Fibroblast of villous mesenchyme (primary cell): Measurements from ENCODE around the gene CAMK2A. TPM values are rescaled to one million over a fixed set of nuclear protein-coding genes. Genes with fewer than 3 reads are reported as not detected.

Experiments used
- DNase-seq: peaks from one replicate; pipeline ENCODE4 v3.0.0-alpha.2; 2010; ENCODE audit warnings: low read depth
- H3K4me3 ChIP-seq: 2 replicates; pipeline ENCODE4 v1.5.1; 2011; ENCODE audit warnings: low read depth, mild to moderate bottlenecking, low read length
- total RNA-seq: library from RNA; depleted of rRNA; stranded (reverse); fragments of >200 nt; gene quantifications from 2 replicates; pipeline ENCODE4 v1.2.3, GENCODE V29; 2012
- TF ChIP-seq, protein P1 (sequence below): IDR thresholded peaks from 2 replicates; pipeline ENCODE4 v1.5.1; 2012; ENCODE audit warnings: low read depth, mild to moderate bottlenecking, low read length; ENCODE audit not compliant: insufficient read depth

The CAMK2A gene
- total RNA-seq, 1 donor: 1.3 TPM

DNA sequence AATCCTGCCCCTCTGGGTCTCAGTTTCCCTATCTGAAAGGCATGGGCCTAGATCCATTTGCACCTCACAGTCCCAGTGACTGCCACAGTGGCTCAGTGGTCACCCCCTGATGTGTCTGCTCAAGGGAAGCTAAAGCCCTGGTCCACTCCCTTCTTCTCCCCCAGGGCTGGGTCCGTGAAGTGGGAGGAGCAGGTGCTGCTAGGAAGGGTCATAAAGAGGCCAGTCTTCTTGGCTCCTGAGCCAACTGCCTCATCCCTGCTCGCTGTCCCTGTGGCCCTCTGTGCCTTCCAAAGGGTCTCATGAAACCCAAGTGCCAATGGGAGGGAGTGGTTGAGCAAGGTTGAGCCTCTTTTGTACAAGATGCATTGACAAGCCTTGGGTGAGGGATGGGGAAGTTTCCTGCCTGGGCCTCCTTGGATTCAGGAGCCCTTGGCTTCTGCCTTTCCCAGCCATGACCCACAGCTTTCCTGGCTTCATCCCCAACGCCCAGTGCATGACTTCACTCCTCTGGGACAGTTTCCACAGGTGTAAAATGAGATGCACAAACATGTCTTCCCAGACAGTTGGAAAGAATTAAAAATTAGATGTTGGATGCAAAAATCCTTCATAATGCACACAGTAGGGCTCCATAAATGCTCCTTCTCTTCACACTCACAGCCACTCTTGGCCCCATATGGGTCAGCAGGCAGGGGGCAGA, 101.3 kb downstream of the CAMK2A start:
- no peak for DNase-seq
- H3K4me3 ChIP-seq: no peak overlapping the region
- TF ChIP-seq, protein P1, sequence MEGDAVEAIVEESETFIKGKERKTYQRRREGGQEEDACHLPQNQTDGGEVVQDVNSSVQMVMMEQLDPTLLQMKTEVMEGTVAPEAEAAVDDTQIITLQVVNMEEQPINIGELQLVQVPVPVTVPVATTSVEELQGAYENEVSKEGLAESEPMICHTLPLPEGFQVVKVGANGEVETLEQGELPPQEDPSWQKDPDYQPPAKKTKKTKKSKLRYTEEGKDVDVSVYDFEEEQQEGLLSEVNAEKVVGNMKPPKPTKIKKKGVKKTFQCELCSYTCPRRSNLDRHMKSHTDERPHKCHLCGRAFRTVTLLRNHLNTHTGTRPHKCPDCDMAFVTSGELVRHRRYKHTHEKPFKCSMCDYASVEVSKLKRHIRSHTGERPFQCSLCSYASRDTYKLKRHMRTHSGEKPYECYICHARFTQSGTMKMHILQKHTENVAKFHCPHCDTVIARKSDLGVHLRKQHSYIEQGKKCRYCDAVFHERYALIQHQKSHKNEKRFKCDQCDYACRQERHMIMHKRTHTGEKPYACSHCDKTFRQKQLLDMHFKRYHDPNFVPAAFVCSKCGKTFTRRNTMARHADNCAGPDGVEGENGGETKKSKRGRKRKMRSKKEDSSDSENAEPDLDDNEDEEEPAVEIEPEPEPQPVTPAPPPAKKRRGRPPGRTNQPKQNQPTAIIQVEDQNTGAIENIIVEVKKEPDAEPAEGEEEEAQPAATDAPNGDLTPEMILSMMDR: no peak

DNA sequence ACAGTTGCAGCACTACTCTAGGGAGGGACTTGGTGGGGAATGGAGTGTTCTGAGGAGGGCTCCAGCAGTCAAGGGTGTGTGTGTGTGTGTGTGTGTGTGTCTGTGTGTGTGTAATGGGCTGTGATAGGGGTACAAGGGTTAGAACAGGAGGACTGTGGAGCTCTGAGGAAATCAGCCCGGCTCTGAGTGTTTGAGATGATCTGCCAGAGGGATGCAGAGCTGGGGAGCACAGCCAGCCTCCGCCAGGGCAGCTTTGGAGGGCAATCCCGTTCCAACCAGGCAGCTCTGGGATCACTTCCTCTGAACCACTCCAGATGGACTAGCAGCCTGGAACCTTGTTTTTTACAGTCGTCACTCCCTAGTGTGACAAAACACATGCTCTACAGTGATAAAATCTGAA, 102.7 kb downstream of the CAMK2A start:
- H3K4me3 ChIP-seq: no peak overlapping the region
- TF ChIP-seq, protein P1: no peak
- no peak for DNase-seq

DNA sequence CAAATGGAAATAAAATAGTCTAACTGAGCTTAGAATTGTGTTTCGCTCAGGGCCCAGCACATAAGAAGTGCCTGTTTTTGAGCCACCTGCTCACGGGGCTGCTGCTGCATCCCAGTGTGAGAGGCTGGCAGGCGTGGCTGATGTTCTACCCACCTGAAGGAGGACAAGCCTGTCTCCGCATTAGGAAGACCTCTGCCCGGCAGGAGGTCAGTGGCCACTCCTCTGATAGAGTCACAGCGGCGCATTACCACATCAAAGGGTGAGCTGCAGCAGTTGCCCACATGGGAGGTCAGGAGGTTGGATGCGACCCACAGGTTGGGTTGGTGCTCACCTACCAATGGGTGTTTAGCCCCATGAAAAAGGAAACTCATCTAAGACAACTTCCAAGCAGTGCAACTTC, 103.4 kb downstream of the CAMK2A start:
- no peak for DNase-seq
- no peak overlapping the region for H3K4me3 ChIP-seq
- TF ChIP-seq, protein P1: no peak

DNA sequence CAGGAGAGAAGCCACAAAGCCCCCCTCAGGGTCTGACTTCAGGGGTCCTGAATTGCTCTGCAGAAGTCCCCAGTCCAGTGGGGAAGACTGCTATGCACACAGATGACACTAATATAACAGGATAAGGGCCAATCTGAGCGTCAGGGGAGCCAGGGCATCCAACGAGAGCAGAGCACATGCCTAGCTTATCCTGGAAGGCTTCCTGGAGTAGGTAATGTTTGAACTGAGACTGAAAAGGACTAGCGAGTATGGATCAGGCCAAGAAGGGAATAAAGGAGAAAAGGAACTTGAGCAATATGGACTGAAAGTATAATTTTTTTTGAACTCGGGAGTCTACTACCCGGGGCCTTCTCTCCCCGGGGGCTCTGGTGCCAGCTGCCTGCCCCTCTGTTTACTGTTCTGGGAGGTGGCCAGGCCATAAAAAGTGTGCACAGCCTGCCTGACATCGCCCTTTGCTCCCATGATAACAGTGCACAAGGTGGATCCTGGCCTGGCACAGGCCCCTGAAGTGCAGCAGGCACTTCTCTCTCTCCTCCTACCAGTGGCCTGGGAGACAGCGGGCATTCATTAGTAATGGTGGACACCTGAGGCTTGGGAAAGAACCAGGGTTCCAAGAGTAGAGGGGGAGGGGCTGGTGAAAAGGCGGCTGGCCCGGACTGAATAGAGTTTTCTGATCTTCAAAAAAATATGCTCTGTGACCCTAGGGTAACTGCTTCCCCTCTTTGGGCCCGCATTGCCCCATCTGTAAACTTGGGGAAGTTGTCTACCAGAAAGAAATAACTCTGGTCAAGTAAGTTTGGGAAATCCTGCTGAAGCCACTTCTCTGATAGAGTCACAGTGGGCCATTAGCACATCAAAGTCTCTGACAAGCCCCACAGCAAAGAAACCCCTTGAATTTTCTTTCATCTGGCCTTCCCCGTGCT, 104.3 kb downstream of the CAMK2A start:
- TF ChIP-seq, protein P1: no peak
- DNase-seq: no peak
- H3K4me3 ChIP-seq: no peak overlapping the region

DNA sequence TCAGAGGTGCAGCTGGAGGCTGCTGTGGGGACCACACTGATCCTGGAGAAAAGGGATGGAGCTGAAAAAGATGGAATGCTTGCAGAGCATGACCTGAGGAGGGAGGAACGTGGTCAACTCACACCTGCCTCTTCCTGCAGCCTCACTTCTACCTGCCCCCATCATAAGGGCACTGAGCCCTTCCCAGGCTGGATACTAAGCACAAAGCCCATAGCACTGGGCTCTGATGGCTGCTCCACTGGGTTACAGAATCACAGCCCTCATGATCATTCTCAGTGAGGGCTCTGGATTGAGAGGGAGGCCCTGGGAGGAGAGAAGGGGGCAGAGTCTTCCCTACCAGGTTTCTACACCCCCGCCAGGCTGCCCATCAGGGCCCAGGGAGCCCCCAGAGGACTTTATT, 105.6 kb downstream of the CAMK2A start:
- TF ChIP-seq, protein P1: no peak
- DNase-seq: no peak
- no peak overlapping the region for H3K4me3 ChIP-seq

DNA sequence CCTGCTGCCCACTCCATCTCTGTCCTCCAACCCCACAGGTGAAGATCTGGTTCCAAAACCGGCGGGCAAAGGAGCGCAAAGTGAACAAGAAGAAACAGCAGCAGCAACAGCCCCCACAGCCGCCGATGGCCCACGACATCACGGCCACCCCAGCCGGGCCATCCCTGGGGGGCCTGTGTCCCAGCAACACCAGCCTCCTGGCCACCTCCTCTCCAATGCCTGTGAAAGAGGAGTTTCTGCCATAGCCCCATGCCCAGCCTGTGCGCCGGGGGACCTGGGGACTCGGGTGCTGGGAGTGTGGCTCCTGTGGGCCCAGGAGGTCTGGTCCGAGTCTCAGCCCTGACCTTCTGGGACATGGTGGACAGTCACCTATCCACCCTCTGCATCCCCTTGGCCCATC, 106.1 kb downstream of the CAMK2A start:
- H3K4me3 ChIP-seq: no peak overlapping the region
- no peak for DNase-seq
- TF ChIP-seq, protein P1: no peak
